ENCODE results near the gene ATCAY.

ATCAY gene

DNA sequence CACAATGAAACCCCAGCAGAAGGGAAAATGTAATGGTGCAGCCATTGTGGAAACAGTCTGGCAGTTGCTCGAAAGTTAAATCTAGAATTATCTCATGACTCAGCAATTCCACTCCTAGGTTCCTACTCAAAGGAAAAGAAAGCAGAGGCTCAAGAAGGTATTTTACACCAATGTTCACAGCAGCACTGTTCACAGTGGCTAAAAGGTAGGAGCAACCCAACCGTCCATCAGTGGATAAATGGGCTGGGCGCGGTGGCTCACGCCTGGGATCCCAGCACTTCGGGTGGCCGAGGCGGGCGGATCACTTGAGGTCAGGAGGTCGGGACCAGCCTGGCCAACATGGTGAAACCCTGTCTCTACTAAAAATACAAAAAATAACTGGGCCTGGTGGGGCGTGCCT is 37.5 kb upstream of the ATCAY start:
- TF ChIP-seq CTCF (IDR thresholded peaks at IDR 0.05; ENCODE audit: low read depth, low read length, missing control alignments), result no peak
- in situ Hi-C loops (cut with HindIII; ENCODE audit: low sequenced_read_pairs), result no loop called here
- H3K4me3 ChIP-seq (ENCODE audit: low read depth, low read length), result no peak overlapping the region
- no peak for DNase-seq (ENCODE audit: low read depth)

DNA sequence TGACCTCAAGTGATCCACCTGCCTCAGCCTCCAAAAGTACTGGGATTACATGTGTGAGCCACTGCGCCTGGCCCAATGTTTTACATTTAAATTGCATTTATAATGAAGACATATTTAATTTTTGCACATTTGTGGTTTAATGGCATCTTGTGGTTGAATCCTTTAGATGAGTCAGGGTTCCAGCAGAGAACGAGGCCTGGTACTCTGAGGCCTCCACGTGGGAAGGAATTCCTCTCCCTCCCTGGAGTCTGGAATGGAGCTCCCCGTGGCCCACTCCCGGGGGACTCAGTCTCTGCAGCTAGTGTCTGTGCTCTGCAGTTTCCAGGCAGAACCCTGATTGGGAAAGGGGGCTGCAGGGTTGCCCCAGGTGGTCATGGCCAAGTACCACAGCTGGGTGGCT is 35.9 kb upstream of the ATCAY start:
- no peak for TF ChIP-seq CTCF (IDR thresholded peaks at IDR 0.05; ENCODE audit: low read depth, low read length, missing control alignments)
- DNase-seq (ENCODE audit: low read depth), result no peak
- H3K4me3 ChIP-seq (ENCODE audit: low read depth, low read length), result no peak overlapping the region
- in situ Hi-C loops (cut with HindIII; ENCODE audit: low sequenced_read_pairs), result no loop called here

DNA sequence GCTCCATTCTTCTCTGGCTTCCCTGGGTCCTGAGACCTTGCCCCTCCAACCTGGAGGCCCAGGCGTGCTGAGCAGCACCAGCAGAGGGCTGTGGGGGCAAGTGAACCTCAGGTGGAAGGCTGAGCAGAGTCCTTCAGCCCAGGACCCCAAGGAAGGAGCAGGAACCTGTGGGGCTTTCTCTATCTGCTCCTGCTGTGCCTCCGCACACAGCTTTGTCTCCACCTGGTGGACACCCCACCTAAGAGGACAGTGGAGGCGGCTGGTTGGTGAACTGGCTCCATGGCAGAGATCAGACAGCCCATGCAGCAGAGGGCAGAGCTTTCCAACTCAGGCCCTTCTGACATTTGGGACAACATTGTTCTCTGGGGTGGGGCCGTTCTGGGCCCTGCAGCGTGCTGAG is 31.4 kb upstream of the ATCAY start:
- no peak for TF ChIP-seq CTCF (IDR thresholded peaks at IDR 0.05; ENCODE audit: low read depth, low read length, missing control alignments)
- DNase-seq (ENCODE audit: low read depth), result no peak
- no peak overlapping the region for H3K4me3 ChIP-seq (ENCODE audit: low read depth, low read length)
- in situ Hi-C loops (cut with HindIII; ENCODE audit: low sequenced_read_pairs), result no loop called here

DNA sequence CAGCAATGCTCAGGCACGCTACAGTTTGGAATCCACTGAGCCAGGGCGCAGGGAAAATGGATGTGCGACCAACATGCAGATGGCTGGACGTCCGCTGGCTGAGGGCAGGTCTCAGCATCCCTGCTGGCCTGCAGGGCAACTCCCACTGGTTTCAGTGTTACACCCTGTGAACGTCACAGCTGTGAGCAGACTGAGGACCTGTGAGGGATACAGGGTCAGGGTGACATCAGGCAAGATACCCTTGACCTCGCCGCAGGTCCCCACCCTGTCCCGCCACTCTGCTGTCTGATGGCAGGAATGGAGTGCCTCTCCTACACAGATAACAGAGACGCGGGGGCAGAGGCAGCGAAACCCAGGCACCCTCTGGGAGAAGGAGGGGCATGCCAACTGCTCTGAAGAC is 30.7 kb upstream of the ATCAY start:
- no peak for TF ChIP-seq CTCF (IDR thresholded peaks at IDR 0.05; ENCODE audit: low read depth, low read length, missing control alignments)
- H3K4me3 ChIP-seq (ENCODE audit: low read depth, low read length), result no peak overlapping the region
- DNase-seq (ENCODE audit: low read depth), result no peak
- in situ Hi-C loops (cut with HindIII; ENCODE audit: low sequenced_read_pairs), result no loop called here

GRCh38 chr19:3850320-3850972 is 30.0 kb upstream of the ATCAY start:
- TF ChIP-seq CTCF (IDR thresholded peaks at IDR 0.05; ENCODE audit: low read depth, low read length, missing control alignments), result no peak
- no peak overlapping the region for H3K4me3 ChIP-seq (ENCODE audit: low read depth, low read length)
- DNase-seq (ENCODE audit: low read depth), result no peak
- in situ Hi-C loops (cut with HindIII; ENCODE audit: low sequenced_read_pairs), result no loop called here

GRCh38 chr19:3851254-3852176 is 29.0 kb upstream of the ATCAY start:
- no peak overlapping the region for H3K4me3 ChIP-seq (ENCODE audit: low read depth, low read length)
- TF ChIP-seq CTCF (IDR thresholded peaks at IDR 0.05; ENCODE audit: low read depth, low read length, missing control alignments), result no peak
- DNase-seq (ENCODE audit: low read depth), result no peak
- in situ Hi-C loops (cut with HindIII; ENCODE audit: low sequenced_read_pairs), result no loop called here

Measured in astrocyte of the cerebellum (primary cell).